Left cardiac atrium (tissue), 4 donors: ENCODE data around the gene HIF3A. TPM values are rescaled to one million over a fixed set of nuclear protein-coding genes. Genes with fewer than 3 reads are reported as not detected.

Experiments used
- ATAC-seq, 2 donors: fragments of 200-7000 bp; cut with Tn5 transposase; one replicate each; pipeline ENCODE4 v1.9.1; 2020; ENCODE audit warnings: mild to moderate bottlenecking in 2 of 2, moderate library complexity in 2 of 2
- DNase-seq: peaks from one replicate; pipeline ENCODE4 v3.0.0-alpha.2; 2020
- intact Hi-C, 2 donors: fragments of 100-400 bp; cut with DNase I; formaldehyde crosslinking; loops; one replicate each; pipeline versions ENCODE4 v1.14.1 to v1.15.1; 2022 to 2023
- total RNA-seq, 2 donors: library from RNA; stranded (reverse); fragmentation: NEBNext Ultra II Directional; extraction: Animal tissue kit (Norgen Biotek cat#: 25700); gene quantifications; one replicate each; pipeline ENCODE4 v1.2.1, GENCODE V29; 2021
- donor health status: DM: no; HTN: yes; CAD: no.
- donor health status: DM: no; HTN: yes; CAD: no; lungs with severe emphysema.
- donor health status: DM: yes; HTN: yes; CAD: no.
- donor health status: Dilated cardiomyopathy.

The HIF3A gene
- total RNA-seq, 2 donors from 2014 or later: 51.0 to 53.0 TPM

DNA sequence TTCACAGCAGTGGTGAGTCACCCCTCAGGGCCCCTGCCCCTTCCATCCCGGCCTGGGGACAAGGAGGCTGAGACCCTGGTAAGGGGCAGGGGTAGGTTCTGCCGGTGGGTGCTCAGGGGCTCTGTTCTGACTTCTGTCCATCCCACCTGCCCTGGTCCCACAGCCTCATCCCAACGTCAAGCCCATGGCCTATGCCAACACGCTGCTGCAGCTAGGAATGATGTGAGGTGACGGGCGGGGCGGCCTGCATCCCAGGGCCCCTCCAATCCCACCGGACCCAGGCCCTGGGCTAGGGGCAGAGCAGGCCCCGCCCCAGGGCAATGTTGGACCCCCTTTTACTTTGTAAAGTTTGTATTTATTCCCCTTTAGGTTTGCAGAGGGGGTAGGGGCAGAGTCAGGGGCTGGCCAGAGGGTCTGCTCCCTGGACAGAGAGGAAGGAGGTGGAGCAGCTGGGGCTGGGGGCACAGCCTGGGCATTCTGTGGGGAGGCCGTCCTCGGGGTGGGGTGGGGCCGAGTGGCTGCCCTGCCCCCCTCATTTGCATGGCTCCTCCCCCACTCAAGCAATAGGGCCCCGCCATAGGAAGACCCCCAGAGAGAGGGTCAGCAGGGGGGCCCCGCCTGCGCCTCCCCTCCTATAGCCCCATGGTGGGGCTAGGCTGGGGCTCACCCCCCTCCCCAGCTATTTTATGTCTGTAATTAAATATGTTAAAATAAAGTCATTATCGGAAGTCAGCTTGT lies 93.4 kb downstream of the HIF3A start:
- intact Hi-C loops: no loop called here
- DNase-seq (no peak), ATAC-seq (no peak)

DNA sequence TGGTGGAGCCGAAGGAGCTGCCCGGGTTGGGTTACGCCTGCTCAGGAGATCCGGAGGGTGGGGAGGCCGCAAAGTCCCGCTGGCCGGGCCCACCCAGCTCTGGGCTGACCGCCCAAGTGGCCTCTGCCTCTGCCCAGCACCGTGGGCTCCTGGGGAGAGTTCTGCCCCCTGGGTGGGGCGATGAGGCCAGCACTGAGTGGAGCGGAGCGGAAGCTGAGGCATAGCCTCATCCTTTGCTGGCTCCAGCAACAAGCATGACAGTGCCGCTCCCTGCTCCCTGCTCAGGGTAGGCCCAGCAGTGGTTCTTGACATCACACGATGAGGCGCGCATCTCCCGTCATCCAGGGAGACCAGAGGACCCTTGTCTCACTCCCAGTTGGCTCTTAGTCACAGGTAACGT lies 94.0 kb downstream of the HIF3A start:
- intact Hi-C loops: no loop called here
- DNase-seq: no peak
- no peak for ATAC-seq

- intact Hi-C loops: no loop called here
- no peak for DNase-seq
- ATAC-seq: no peak
Measured at GRCh38 chr19:46391296-46392251, 94.7 kb downstream of the HIF3A start.

DNA sequence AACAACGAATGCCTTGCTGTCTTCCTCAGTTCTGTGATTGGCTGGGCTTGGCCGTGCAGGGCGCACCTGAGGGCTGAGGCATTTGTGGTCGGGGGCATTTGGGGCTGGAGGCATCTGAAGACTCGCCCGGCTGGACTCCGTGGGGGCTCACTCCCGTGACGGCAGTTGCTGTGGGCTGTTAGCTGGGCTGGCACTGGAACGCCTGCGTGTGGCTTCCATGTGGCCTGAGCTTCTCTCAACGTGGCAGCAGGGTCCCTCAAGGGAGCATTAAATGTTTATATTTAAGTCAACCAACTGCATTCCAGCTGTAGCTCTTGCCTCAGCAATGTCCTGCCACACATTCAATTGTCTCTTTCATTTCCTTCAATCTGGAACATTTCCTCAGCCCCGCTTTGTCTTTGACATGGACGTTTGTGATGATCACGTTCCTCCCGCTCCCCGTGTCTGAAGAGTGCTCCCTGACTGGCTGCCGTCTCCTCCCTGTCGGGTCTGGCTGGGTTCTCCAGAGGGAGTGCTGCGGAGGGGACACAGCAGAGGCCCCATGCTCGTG lies 95.5 kb downstream of the HIF3A start:
- intact Hi-C loops: no loop called here
- no peak for ATAC-seq
- DNase-seq: no peak

DNA sequence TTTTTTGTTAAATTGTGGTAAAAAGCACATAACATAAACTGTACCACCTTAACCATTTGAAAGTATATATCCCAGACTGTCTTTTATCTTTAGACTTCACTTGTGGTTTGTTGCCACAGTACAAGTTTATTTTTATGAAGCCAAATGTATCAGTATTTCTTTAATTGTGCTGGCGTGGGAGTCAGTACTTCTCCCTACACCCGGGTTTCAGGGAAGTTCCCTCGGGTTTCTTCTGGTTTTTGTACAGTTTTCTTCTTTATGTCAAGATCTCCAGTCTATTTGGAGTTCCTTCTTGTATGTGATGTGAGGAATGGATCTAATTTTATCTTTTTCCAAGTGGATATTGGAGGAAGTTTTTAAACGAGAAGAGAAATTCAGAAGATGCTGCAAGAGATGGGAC lies 96.0 kb downstream of the HIF3A start:
- ATAC-seq: no peak
- no peak for DNase-seq
- intact Hi-C loops: no loop called here

Other genes with a start within 250 kb of the HIF3A start
- not detected for gene IGFL3, start 172.4 kb upstream of the HIF3A start, total RNA-seq
- gene IGFL2, start 148.8 kb upstream of the HIF3A start, total RNA-seq: not detected
- not detected for gene IGFL1, start 67.3 kb upstream of the HIF3A start, total RNA-seq
- 10 to 100 TPM; 60.5 to 75.1 TPM for gene PPP5C, start 50.0 kb downstream of the HIF3A start, total RNA-seq
- gene CCDC8, start 116.5 kb downstream of the HIF3A start, total RNA-seq: 10 to 100 TPM; 29.6 to 38.4 TPM
- under 1 TPM; 0.09 to 0.16 TPM for gene PNMA8C, start 131.9 kb downstream of the HIF3A start, total RNA-seq
- gene PNMA8A, start 174.5 kb downstream of the HIF3A start, total RNA-seq: 10 to 100 TPM; 13.9 to 16.5 TPM
- gene PNMA8B, start 198.8 kb downstream of the HIF3A start, total RNA-seq: 1 to 10 TPM; 1.5 to 2.5 TPM